H1 (cell line): ENCODE data around the gene LENG9. TPM values are rescaled to one million over a fixed set of nuclear protein-coding genes. Genes with fewer than 3 reads are reported as not detected.
"Not testable (repeated sequence)": the region's sequence is repeated elsewhere in the genome, so short reads cannot be mapped to it uniquely, and the experiment has no call there.

Experiments used
- CTCF ChIA-PET: fragments of 300-600 bp; sonication (Branson Sonifier 250); formaldehyde crosslinking; loops from one replicate; lab custom pipeline; 2021; ENCODE audit not compliant: partially characterized antibody; lab: Charles Lee
- POLR2A ChIA-PET: fragments of 300-600 bp; sonication (Branson Sonifier 250); formaldehyde crosslinking; loops from one replicate; lab custom pipeline; 2021; ENCODE audit warnings: inconsistent platforms; ENCODE audit not compliant: partially characterized antibody; lab: Charles Lee
- DNase-seq, 2 experiments: peaks; one replicate each; pipeline versions ENCODE4 v3.0.0 to v3.0.0-alpha.2; 2010 to 2022; ENCODE audit warnings: low spot score in 2 of 2, low read depth in 1 of 2, mixed read lengths in 1 of 2
- FAIRE-seq: peaks from 2 replicates; lab custom pipeline; 2011; peaks lifted over from hg19 to GRCh38; lab: Jason Lieb, UNC
- H2AFZ ChIP-seq: 2 replicates; pipeline ENCODE4 v1.8.1; 2012; ENCODE audit warnings: low read length, inconsistent platforms
- H2AK5ac ChIP-seq: 2 replicates; pipeline ENCODE4 v1.6.1; 2013; ENCODE audit warnings: low read depth, low read length
- H2BK120ac ChIP-seq: replicated peaks from 2 replicates; pipeline ENCODE3; 2013; ENCODE audit warnings: low read depth, low read length, inconsistent platforms
- H2BK12ac ChIP-seq: 2 replicates; pipeline ENCODE4 v1.6.1; 2013; ENCODE audit warnings: low read depth, low read length
- H2BK15ac ChIP-seq: 2 replicates; pipeline ENCODE4 v1.6.1; 2013; ENCODE audit warnings: low read length
- H2BK20ac ChIP-seq: 2 replicates; pipeline ENCODE4 v1.6.1; 2013; ENCODE audit warnings: low read length
- H2BK5ac ChIP-seq: 2 replicates; pipeline ENCODE4 v1.6.1; 2013; ENCODE audit warnings: low read depth, low read length
- H3K14ac ChIP-seq: 2 replicates; pipeline ENCODE4 v1.6.1; 2013; ENCODE audit warnings: inconsistent platforms; ENCODE audit not compliant: insufficient read length
- H3K18ac ChIP-seq: 2 replicates; pipeline ENCODE4 v1.6.1; 2013; ENCODE audit warnings: low read length; ENCODE audit errors: extremely low read depth
- H3K23ac ChIP-seq: 2 replicates; pipeline ENCODE4 v1.6.1; 2013; ENCODE audit warnings: inconsistent platforms; ENCODE audit not compliant: insufficient read length
- H3K23me2 ChIP-seq: 2 replicates; pipeline ENCODE4 v1.6.1; 2013; ENCODE audit warnings: low read depth, low read length
- H3K27ac ChIP-seq: 2 replicates; pipeline ENCODE4 v1.6.1; 2011; ENCODE audit warnings: low read depth, low read length, inconsistent platforms
- H3K27me3 ChIP-seq, 4 experiments: replicated peaks in 1 of 4; 1 replicate in 1 of 4; 2 replicates in 3 of 4; pipeline versions ENCODE4 v1.6.1 to v1.8.1; 2011 to 2013; ENCODE audit warnings: low read length in 3 of 4, mild to moderate bottlenecking in 3 of 4, inconsistent platforms in 2 of 4, mixed read lengths in 2 of 4, moderate library complexity in 1 of 4; ENCODE audit not compliant: control insufficient read depth in 3 of 4, insufficient read depth in 3 of 4; ENCODE audit errors: extremely low read depth in 1 of 4
- H3K36me3 ChIP-seq, 4 experiments: 2 replicates each; pipeline versions ENCODE4 v1.6.1 to v1.8.1; 2011 to 2013; ENCODE audit warnings: mild to moderate bottlenecking in 4 of 4, low read length in 3 of 4, moderate library complexity in 2 of 4, control low read depth in 1 of 4, inconsistent platforms in 1 of 4; ENCODE audit not compliant: insufficient read depth in 4 of 4, control insufficient read depth in 2 of 4
- H3K4ac ChIP-seq: replicated peaks from 2 replicates; pipeline ENCODE3; 2013; ENCODE audit warnings: low read length, low read depth, mixed read lengths, inconsistent platforms; ENCODE audit not compliant: insufficient read length
- H3K4me1 ChIP-seq, 4 experiments: replicated peaks in 1 of 4; 1 replicate in 1 of 4; 2 replicates in 3 of 4; pipeline versions ENCODE4 v1.6.1 to v1.8.1; 2011 to 2013; ENCODE audit warnings: low read length in 3 of 4, inconsistent platforms in 2 of 4, mixed read lengths in 1 of 4; ENCODE audit not compliant: insufficient read depth in 4 of 4, control insufficient read depth in 3 of 4
- H3K4me2 ChIP-seq, 2 experiments: 2 replicates each; pipeline versions ENCODE4 v1.6.1 to v1.8.1; 2011 to 2013; ENCODE audit warnings: low read depth in 2 of 2, low read length in 2 of 2, control low read depth in 1 of 2, inconsistent platforms in 1 of 2, mild to moderate bottlenecking in 1 of 2; ENCODE audit not compliant: insufficient read depth in 1 of 2
- H3K4me3 ChIP-seq, 4 experiments: fragments of 200-600, 300-600 bp in 1 of 4; sonication (generic), shearing (Covaris generic), sonication (Bioruptor Twin) in 1 of 4; 2 replicates each; pipeline versions ENCODE4 v1.5.1 to v1.8.1; 2011 to 2016; ENCODE audit warnings: low read length in 4 of 4, low read depth in 3 of 4, control low read depth in 2 of 4, inconsistent platforms in 2 of 4, mild to moderate bottlenecking in 2 of 4, mixed read lengths in 1 of 4, moderate library complexity in 1 of 4; ENCODE audit not compliant: insufficient read depth in 2 of 4; ENCODE audit errors: extremely low read depth in 1 of 4
- H3K56ac ChIP-seq: replicated peaks from 2 replicates; pipeline ENCODE3; 2013; ENCODE audit warnings: low read depth, mild to moderate bottlenecking, mixed read lengths, low read length, inconsistent platforms; ENCODE audit not compliant: insufficient read length
- H3K79me1 ChIP-seq: 2 replicates; pipeline ENCODE4 v1.6.1; 2013; ENCODE audit warnings: low read depth, low read length, control low read depth
- H3K79me2 ChIP-seq, 2 experiments: 2 replicates each; pipeline versions ENCODE4 v1.6.1 to v1.8.1; 2012 to 2013; ENCODE audit warnings: low read length in 2 of 2, mild to moderate bottlenecking in 2 of 2, inconsistent platforms in 1 of 2; ENCODE audit not compliant: insufficient read depth in 2 of 2, control insufficient read depth in 1 of 2
- H3K9ac ChIP-seq, 4 experiments: replicated peaks in 1 of 4; 1 replicate in 1 of 4; 2 replicates in 3 of 4; pipeline versions ENCODE4 v1.6.1 to v1.8.1; 2011 to 2013; ENCODE audit warnings: low read depth in 3 of 4, low read length in 3 of 4, control low read depth in 2 of 4, mild to moderate bottlenecking in 2 of 4, moderate library complexity in 2 of 4, inconsistent platforms in 1 of 4; ENCODE audit errors: extremely low read depth in 1 of 4
- H3K9me3 ChIP-seq, 2 experiments: 2 replicates each; pipeline versions ENCODE4 v1.6.1 to v1.8.1; 2012 to 2013; ENCODE audit warnings: mild to moderate bottlenecking in 2 of 2, moderate library complexity in 2 of 2, control low read depth in 1 of 2, inconsistent platforms in 1 of 2, low read depth in 1 of 2, low read length in 1 of 2, mixed read lengths in 1 of 2; ENCODE audit not compliant: insufficient read depth in 2 of 2
- H4K20me1 ChIP-seq, 2 experiments: replicated peaks in 1 of 2; 2 replicates each; pipeline versions ENCODE3 to v1.8.1; 2011 to 2013; ENCODE audit warnings: inconsistent platforms in 2 of 2, low read length in 2 of 2, mild to moderate bottlenecking in 1 of 2; ENCODE audit not compliant: insufficient read depth in 2 of 2, control insufficient read depth in 1 of 2
- H4K5ac ChIP-seq: 2 replicates; pipeline ENCODE4 v1.6.1; 2013; ENCODE audit warnings: low read length, low read depth, mixed read lengths, inconsistent platforms; ENCODE audit not compliant: insufficient read length
- H4K8ac ChIP-seq: 2 replicates; pipeline ENCODE4 v1.8.0; 2013; ENCODE audit warnings: mild to moderate bottlenecking, moderate library complexity, low read length, inconsistent platforms; ENCODE audit not compliant: insufficient read depth; ENCODE audit errors: extremely low read depth
- H4K91ac ChIP-seq: replicated peaks from 2 replicates; pipeline ENCODE3; 2013; ENCODE audit warnings: low read length, mixed read lengths, inconsistent platforms; ENCODE audit not compliant: insufficient read length
- WGBS, 2 experiments: shearing (Covaris generic) in 1 of 2; methylation state at CpG; one replicate each; pipeline versions ENCODE4 v1.1.6 to v1.1.7; 2013 to 2015; ENCODE audit warnings: low lambda C conversion rate in 2 of 2, mixed read lengths in 2 of 2, inconsistent platforms in 1 of 2, low coverage in 1 of 2, missing lambda C conversion rate in 1 of 2; ENCODE audit not compliant: insufficient replicate concordance in 2 of 2, insufficient coverage in 1 of 2, insufficient read length in 1 of 2; ENCODE audit errors: extremely low coverage in 1 of 2, missing lambda C conversion rate in 1 of 2; 5-methylcytosine and 5-hydroxymethylcytosine counted together
- polyA plus RNA-seq, 7 experiments: library from polyadenylated mRNA; depleted of rRNA in 3 of 7; stranded (reverse) in 5 of 7; unstranded in 2 of 7; fragments of >200 nt in 5 of 7; fragments of 200-250 nt in 2 of 7; gene quantifications; 1 replicate in 5 of 7; 2 replicates in 1 of 7; 4 replicates in 1 of 7; pipeline versions ENCODE4 v1.2.1 to v1.2.3, GENCODE V29; 2011 to 2013; ENCODE audit warnings: missing spikeins in 2 of 7, mixed read lengths in 2 of 7
- total RNA-seq: library from RNA; stranded (reverse); fragmentation: NEBNext Ultra II Directional; extraction: Animal tissue kit (Norgen Biotek cat#: 25700); gene quantifications from 2 replicates; pipeline ENCODE4 v1.2.1, GENCODE V29; 2021

The LENG9 gene
- total and polyA plus RNA-seq, 2 of the 8 experiments (the other 6 are each of a cell fraction or from before 2014, with no cell fraction given), result 1.6 to 3.9 TPM

DNA sequence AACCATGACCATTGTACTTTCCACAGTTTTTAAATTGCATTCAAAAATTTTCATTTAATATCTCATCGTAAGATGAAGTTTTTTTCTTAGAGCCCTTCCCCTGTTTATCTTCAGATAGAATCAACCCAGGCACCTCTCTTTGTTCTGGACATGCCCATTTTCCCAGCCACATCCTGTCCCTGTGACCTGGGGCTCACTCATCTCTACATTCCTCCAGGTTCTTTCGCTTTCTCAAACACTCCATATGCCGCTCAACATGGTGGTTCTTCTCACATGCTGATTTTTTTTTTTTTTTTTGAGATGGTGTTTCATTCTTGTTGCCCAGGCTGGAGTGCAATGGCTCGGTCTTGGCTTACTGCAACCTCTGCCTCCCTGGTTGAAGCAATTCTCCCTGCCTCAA, 42.0 kb upstream of the LENG9 start:
- FAIRE-seq, H2BK5ac ChIP-seq, H2AK5ac ChIP-seq, H3K79me1 ChIP-seq, H3K4me1 ChIP-seq, H2BK20ac ChIP-seq, H3K27me3 ChIP-seq, CTCF ChIA-PET, H4K8ac ChIP-seq, H3K56ac ChIP-seq, H3K9ac ChIP-seq, H3K79me2 ChIP-seq, H2BK12ac ChIP-seq, H3K4me3 ChIP-seq, H4K5ac ChIP-seq, H3K18ac ChIP-seq, H3K4ac ChIP-seq, H2BK15ac ChIP-seq, H3K4me2 ChIP-seq, H3K36me3 ChIP-seq, H4K20me1 ChIP-seq, DNase-seq, POLR2A ChIA-PET, H3K27ac ChIP-seq, H4K91ac ChIP-seq, H2AFZ ChIP-seq, H2BK120ac ChIP-seq, H3K23me2 ChIP-seq, H3K23ac ChIP-seq, H3K14ac ChIP-seq: not testable (repeated sequence)
- WGBS, 2 experiments, result 71% methylated on average over 4 of the region's 4 CpGs; no CpG with 5 or more reads in 1 of the 2 experiments
- peaks cover 27 to 54% of the 10 kb centered on the region in 2 experiments for H3K9me3 ChIP-seq
